ENCODE measurements around the gene CDH13. TPM values are rescaled to one million over a fixed set of nuclear protein-coding genes. Genes with fewer than 3 reads are reported as not detected.

CDH13 gene
- total and polyA plus RNA-seq, 2 of the 8 experiments (the other 6 are each of a cell fraction or from before 2014, with no cell fraction given) = 2.3 to 2.4 TPM

MicroRNA genes within 50 kb of the gene (microRNA counts, 767-probe panel; counts per million panel counts)
- microRNA hsa-miR-3182 = 879 counts per million, percentile 95 among the panel's probes with 10 or more counts

Small RNAs within 50 kb of the gene (microRNA-seq; reads per million reads assigned to microRNA genes)
- gene MIR3182 (ENCODE audit: borderline microRNAs expressed in 2 of 2, borderline number of aligned reads in 2 of 2, borderline replicate concordance in 1 of 2) (0 reads per million in 2 experiments), gene MIR8058 (ENCODE audit: borderline microRNAs expressed in 2 of 2, borderline number of aligned reads in 2 of 2, borderline replicate concordance in 1 of 2) (0 reads per million in 2 experiments)

Small RNAs within 50 kb of the gene (small RNA-seq; reads per million reads assigned to genes)
- not detected for gene AC099506.2 (ENCODE audit: insufficient read depth)
- not detected for gene MIR3182 (ENCODE audit: insufficient read depth)
- gene MIR8058 (ENCODE audit: insufficient read depth) = not detected
